ENCODE results near the gene PTPRN2.

DNA sequence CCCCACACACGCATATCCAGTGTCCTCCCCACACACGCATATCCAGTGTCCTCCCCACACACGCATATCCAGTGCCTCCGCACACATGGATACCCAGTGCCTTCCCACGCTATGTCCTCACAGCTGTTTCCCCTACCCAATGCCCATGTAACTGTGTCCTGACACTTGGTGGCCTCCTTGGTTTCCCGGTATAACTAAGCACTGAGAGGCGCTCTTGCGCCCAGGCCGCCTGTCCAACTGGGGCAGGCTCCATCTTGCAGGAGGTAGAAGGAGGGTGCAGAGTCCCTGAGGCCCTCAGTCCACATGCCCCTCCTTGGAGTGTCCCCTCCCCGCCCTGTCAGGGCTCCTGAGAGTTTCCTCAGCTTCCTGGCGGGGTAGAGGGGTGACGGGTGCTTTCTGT, 715.2 kb downstream of the PTPRN2 start:
- TF ChIP-seq TAF1 (CRISPR knock-in tag; IDR thresholded peaks at IDR 0.05), result no peak
- no peak for TF ChIP-seq ZBTB8A (CRISPR knock-in tag; IDR thresholded peaks at IDR 0.05; ENCODE audit: borderline replicate concordance, low read depth)
- TF ChIP-seq, protein P1, sequence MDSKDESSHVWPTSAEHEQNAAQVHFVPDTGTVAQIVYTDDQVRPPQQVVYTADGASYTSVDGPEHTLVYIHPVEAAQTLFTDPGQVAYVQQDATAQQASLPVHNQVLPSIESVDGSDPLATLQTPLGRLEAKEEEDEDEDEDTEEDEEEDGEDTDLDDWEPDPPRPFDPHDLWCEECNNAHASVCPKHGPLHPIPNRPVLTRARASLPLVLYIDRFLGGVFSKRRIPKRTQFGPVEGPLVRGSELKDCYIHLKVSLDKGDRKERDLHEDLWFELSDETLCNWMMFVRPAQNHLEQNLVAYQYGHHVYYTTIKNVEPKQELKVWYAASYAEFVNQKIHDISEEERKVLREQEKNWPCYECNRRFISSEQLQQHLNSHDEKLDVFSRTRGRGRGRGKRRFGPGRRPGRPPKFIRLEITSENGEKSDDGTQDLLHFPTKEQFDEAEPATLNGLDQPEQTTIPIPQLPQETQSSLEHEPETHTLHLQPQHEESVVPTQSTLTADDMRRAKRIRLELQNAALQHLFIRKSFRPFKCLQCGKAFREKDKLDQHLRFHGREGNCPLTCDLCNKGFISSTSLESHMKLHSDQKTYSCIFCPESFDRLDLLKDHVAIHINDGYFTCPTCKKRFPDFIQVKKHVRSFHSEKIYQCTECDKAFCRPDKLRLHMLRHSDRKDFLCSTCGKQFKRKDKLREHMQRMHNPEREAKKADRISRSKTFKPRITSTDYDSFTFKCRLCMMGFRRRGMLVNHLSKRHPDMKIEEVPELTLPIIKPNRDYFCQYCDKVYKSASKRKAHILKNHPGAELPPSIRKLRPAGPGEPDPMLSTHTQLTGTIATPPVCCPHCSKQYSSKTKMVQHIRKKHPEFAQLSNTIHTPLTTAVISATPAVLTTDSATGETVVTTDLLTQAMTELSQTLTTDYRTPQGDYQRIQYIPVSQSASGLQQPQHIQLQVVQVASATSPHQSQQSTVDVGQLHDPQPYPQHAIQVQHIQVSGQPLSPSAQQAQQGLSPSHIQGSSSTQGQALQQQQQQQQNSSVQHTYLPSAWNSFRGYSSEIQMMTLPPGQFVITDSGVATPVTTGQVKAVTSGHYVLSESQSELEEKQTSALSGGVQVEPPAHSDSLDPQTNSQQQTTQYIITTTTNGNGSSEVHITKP (CRISPR knock-in tag; IDR thresholded peaks at IDR 0.05; ENCODE audit: low read depth), result no peak
- TF ChIP-seq, protein P2, sequence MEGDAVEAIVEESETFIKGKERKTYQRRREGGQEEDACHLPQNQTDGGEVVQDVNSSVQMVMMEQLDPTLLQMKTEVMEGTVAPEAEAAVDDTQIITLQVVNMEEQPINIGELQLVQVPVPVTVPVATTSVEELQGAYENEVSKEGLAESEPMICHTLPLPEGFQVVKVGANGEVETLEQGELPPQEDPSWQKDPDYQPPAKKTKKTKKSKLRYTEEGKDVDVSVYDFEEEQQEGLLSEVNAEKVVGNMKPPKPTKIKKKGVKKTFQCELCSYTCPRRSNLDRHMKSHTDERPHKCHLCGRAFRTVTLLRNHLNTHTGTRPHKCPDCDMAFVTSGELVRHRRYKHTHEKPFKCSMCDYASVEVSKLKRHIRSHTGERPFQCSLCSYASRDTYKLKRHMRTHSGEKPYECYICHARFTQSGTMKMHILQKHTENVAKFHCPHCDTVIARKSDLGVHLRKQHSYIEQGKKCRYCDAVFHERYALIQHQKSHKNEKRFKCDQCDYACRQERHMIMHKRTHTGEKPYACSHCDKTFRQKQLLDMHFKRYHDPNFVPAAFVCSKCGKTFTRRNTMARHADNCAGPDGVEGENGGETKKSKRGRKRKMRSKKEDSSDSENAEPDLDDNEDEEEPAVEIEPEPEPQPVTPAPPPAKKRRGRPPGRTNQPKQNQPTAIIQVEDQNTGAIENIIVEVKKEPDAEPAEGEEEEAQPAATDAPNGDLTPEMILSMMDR (CRISPR knock-in tag; IDR thresholded peaks at IDR 0.05), result no peak
- TF ChIP-seq, protein P3, sequence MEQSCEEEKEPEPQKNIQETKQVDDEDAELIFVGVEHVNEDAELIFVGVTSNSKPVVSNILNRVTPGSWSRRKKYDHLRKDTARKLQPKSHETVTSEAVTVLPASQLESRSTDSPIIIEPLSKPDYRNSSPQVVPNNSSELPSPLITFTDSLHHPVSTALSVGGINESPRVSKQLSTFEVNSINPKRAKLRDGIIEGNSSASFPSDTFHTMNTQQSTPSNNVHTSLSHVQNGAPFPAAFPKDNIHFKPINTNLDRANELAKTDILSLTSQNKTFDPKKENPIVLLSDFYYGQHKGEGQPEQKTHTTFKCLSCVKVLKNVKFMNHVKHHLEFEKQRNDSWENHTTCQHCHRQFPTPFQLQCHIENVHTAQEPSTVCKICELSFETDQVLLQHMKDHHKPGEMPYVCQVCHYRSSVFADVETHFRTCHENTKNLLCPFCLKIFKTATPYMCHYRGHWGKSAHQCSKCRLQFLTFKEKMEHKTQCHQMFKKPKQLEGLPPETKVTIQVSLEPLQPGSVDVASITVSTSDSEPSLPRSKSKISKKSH (CRISPR knock-in tag; IDR thresholded peaks at IDR 0.05; ENCODE audit: borderline replicate concordance), result no peak
- no peak for TF ChIP-seq JUN (CRISPR knock-in tag; IDR thresholded peaks at IDR 0.05)
- no peak for TF ChIP-seq FOXK1 (CRISPR knock-in tag; IDR thresholded peaks at IDR 0.05; ENCODE audit: borderline replicate concordance, low read depth)
- TF ChIP-seq JUNB (CRISPR knock-in tag; IDR thresholded peaks at IDR 0.05; ENCODE audit: borderline replicate concordance), result no peak
- TF ChIP-seq, protein P4, sequence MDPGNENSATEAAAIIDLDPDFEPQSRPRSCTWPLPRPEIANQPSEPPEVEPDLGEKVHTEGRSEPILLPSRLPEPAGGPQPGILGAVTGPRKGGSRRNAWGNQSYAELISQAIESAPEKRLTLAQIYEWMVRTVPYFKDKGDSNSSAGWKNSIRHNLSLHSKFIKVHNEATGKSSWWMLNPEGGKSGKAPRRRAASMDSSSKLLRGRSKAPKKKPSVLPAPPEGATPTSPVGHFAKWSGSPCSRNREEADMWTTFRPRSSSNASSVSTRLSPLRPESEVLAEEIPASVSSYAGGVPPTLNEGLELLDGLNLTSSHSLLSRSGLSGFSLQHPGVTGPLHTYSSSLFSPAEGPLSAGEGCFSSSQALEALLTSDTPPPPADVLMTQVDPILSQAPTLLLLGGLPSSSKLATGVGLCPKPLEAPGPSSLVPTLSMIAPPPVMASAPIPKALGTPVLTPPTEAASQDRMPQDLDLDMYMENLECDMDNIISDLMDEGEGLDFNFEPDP (CRISPR knock-in tag; conservative IDR thresholded peaks at IDR 0.05), result no peak
